HCT116 (cell line): Measurements from ENCODE around the gene DOCK10. TPM values are rescaled to one million over a fixed set of nuclear protein-coding genes. Genes with fewer than 3 reads are reported as not detected.

Source experiments
- ATAC-seq: fragments of 200-7000 bp; cut with Tn5 transposase; 2 replicates; pipeline ENCODE4 v1.9.1; 2020; ENCODE audit warnings: mild to moderate bottlenecking, moderate library complexity
- BruUV-seq: library from RNA; stranded (reverse); fragments of 400-500 nt; replicated peaks from 2 replicates; lab custom pipeline; 2021; lab: Mats Ljungman, UMichigan
- CTCF ChIA-PET: fragments of 300-600 bp; sonication (Branson Sonifier 250); formaldehyde crosslinking; loops from one replicate; lab custom pipeline; 2021; ENCODE audit warnings: antibody characterized with exemption; lab: Charles Lee
- POLR2A ChIA-PET: fragments of 300-600, 350-600 bp; sonication (Branson Sonifier 250); formaldehyde crosslinking; loops from one replicate; lab custom pipeline; 2021; ENCODE audit warnings: antibody characterized with exemption; lab: Charles Lee
- RAD21 ChIA-PET, 2 experiments: fragments of 300-600 bp; sonication (Branson Sonifier 250); formaldehyde crosslinking; loops; one replicate each; lab custom pipeline; 2023; ENCODE audit warnings: low total read pairs in 2 of 2; ENCODE audit not compliant: uncharacterized antibody in 2 of 2, unreplicated experiment in 2 of 2, low non-redundant PET in 1 of 2; lab: Charles Lee
- DNase-seq: peaks from one replicate; pipeline ENCODE4 v3.0.0-alpha.2; 2010; ENCODE audit warnings: low read depth, low spot score
- H2AFZ ChIP-seq: fragments of 200-600 bp; shearing (Covaris generic), sonication (generic); 2 replicates; pipeline ENCODE4 v1.6.1; 2017; ENCODE audit warnings: low read depth, mixed run types, mixed read lengths, antibody characterized with exemption, low read length; ENCODE audit not compliant: poor library complexity, severe bottlenecking
- H3K27ac ChIP-seq: 2 replicates; pipeline ENCODE4 v1.5.1; 2012; ENCODE audit warnings: low read depth, low read length
- H3K27me3 ChIP-seq: fragments of 200-600 bp; sonication (generic); 2 replicates; pipeline ENCODE4 v1.6.1; 2016; ENCODE audit warnings: mixed run types, low read length, mixed read lengths; ENCODE audit not compliant: insufficient read depth
- H3K36me3 ChIP-seq, 2 experiments: fragments of 200-500 bp in 1 of 2; fragments of 200-600 bp in 1 of 2; sonication (Bioruptor generic) in 1 of 2; sonication (generic) in 1 of 2; 2 replicates each; pipeline versions ENCODE4 v1.5.1 to v1.6.1; 2014 to 2016; ENCODE audit warnings: low read length in 2 of 2, inconsistent platforms in 1 of 2, mixed read lengths in 1 of 2, mixed run types in 1 of 2; ENCODE audit not compliant: insufficient read depth in 2 of 2, control insufficient read depth in 1 of 2
- H3K4me1 ChIP-seq, 2 experiments: fragments of 200-600 bp in 1 of 2; sonication (generic) in 1 of 2; 2 replicates each; pipeline versions ENCODE4 v1.5.1 to v1.6.1; 2012 to 2017; ENCODE audit warnings: low read length in 2 of 2, inconsistent platforms in 1 of 2, mild to moderate bottlenecking in 1 of 2, mixed read lengths in 1 of 2, mixed run types in 1 of 2, moderate library complexity in 1 of 2; ENCODE audit not compliant: insufficient read depth in 2 of 2, control insufficient read depth in 1 of 2
- H3K4me2 ChIP-seq: fragments of 200-600 bp; sonication (generic); 2 replicates; pipeline ENCODE4 v1.6.1; 2017; ENCODE audit warnings: mixed run types, low read length, mixed read lengths
- H3K4me3 ChIP-seq, 2 experiments: fragments of 200-600 bp in 1 of 2; sonication (generic) in 1 of 2; replicated peaks in 1 of 2; 2 replicates each; pipeline ENCODE4 v1.5.1; 2011 to 2016; ENCODE audit warnings: low read length in 2 of 2, control low read depth in 1 of 2, low read depth in 1 of 2, mild to moderate bottlenecking in 1 of 2, mixed read lengths in 1 of 2, mixed run types in 1 of 2
- H3K79me2 ChIP-seq: fragments of 200-600 bp; sonication (generic); 2 replicates; pipeline ENCODE4 v1.6.1; 2017; ENCODE audit warnings: mild to moderate bottlenecking, mixed run types, low read length, moderate library complexity, mixed read lengths; ENCODE audit not compliant: insufficient read depth
- H3K9ac ChIP-seq: fragments of 200-600 bp; sonication (generic); 2 replicates; pipeline ENCODE4 v1.6.1; 2016; ENCODE audit warnings: low read length, mixed read lengths
- H3K9me2 ChIP-seq: fragments of 200-600 bp; sonication (generic), shearing (Covaris generic); 2 replicates; pipeline ENCODE4 v1.6.1; 2017; ENCODE audit warnings: mixed run types, mild to moderate bottlenecking, moderate library complexity; ENCODE audit not compliant: insufficient read depth
- H3K9me3 ChIP-seq, 2 experiments: fragments of 200-500 bp in 1 of 2; fragments of 200-600 bp in 1 of 2; sonication (Bioruptor generic) in 1 of 2; sonication (generic) in 1 of 2; 2 replicates each; pipeline ENCODE4 v1.6.1; 2014 to 2017; ENCODE audit warnings: low read length in 2 of 2, mixed read lengths in 2 of 2, inconsistent platforms in 1 of 2, low read depth in 1 of 2, mild to moderate bottlenecking in 1 of 2, mixed run types in 1 of 2, moderate library complexity in 1 of 2; ENCODE audit not compliant: control insufficient read depth in 1 of 2, insufficient read depth in 1 of 2
- H4K20me1 ChIP-seq: fragments of 200-600 bp; sonication (generic), shearing (Covaris generic); 2 replicates; pipeline ENCODE4 v1.6.1; 2017; ENCODE audit warnings: mixed run types, mild to moderate bottlenecking, moderate library complexity; ENCODE audit not compliant: insufficient read depth
- ATF3 ChIP-seq: IDR thresholded peaks from 2 replicates; pipeline ENCODE4 v1.6.1; 2012
- CBX3 ChIP-seq: IDR thresholded peaks from 2 replicates; pipeline ENCODE4 v1.6.1; 2012; ENCODE audit warnings: low read depth
- CEBPB ChIP-seq: IDR thresholded peaks from 2 replicates; pipeline ENCODE4 v1.6.1; 2012; ENCODE audit warnings: low read depth
- CTCF ChIP-seq, 3 experiments: fragments of 200-600 bp in 1 of 3; sonication (generic) in 1 of 3; IDR thresholded peaks in 2 of 3; conservative IDR thresholded peaks in 1 of 3; 2 replicates each; pipeline ENCODE4 v1.5.1; 2012 to 2017; ENCODE audit warnings: low read depth in 2 of 3, low read length in 2 of 3, antibody characterized with exemption in 1 of 3, borderline replicate concordance in 1 of 3, control low read depth in 1 of 3, mild to moderate bottlenecking in 1 of 3, mixed read lengths in 1 of 3, mixed run types in 1 of 3, moderate library complexity in 1 of 3; ENCODE audit not compliant: insufficient read depth in 1 of 3
- ELF1 ChIP-seq: IDR thresholded peaks from 2 replicates; pipeline ENCODE4 v1.6.1; 2012; ENCODE audit warnings: low read depth, borderline replicate concordance
- FOSL1 ChIP-seq: IDR thresholded peaks from 2 replicates; pipeline ENCODE4 v1.6.1; 2012; ENCODE audit warnings: low read depth
- JUND ChIP-seq: IDR thresholded peaks from 2 replicates; pipeline ENCODE4 v1.6.1; 2012
- POLR2A ChIP-seq: IDR thresholded peaks from 2 replicates; pipeline ENCODE4 v1.7.0; 2011; ENCODE audit warnings: borderline replicate concordance; ENCODE audit not compliant: insufficient read depth, insufficient read length; ENCODE audit errors: extremely low read depth
- POLR2AphosphoS5 ChIP-seq: IDR thresholded peaks from 2 replicates; pipeline ENCODE4 v1.6.1; 2011; ENCODE audit warnings: mild to moderate bottlenecking, low read depth, low read length, moderate library complexity
- SRF ChIP-seq: IDR thresholded peaks from 2 replicates; pipeline ENCODE4 v1.6.1; 2012; ENCODE audit warnings: low read depth
- TCF7L2 ChIP-seq: IDR thresholded peaks from 2 replicates; pipeline ENCODE4 v1.7.0; 2011; ENCODE audit warnings: borderline replicate concordance, inconsistent platforms; ENCODE audit not compliant: insufficient read depth, insufficient read length; ENCODE audit errors: extremely low read depth
- ZFX ChIP-seq: fragments of 450-650 bp; IDR thresholded peaks from 2 replicates; pipeline ENCODE4 v1.6.1; 2017
- ZNF274 ChIP-seq: fragments of 200-500 bp; sonication (Bioruptor generic); IDR thresholded peaks from 2 replicates; pipeline ENCODE4 v1.6.1; 2014; ENCODE audit warnings: mild to moderate bottlenecking, low read depth, low read length, inconsistent platforms
- intact Hi-C: fragments of 100-400 bp; cut with micrococcal nuclease; formaldehyde crosslinking; loops from 2 replicates; pipeline ENCODE4 v1.10.0; 2022
- total RNA-seq: library from RNA; stranded (reverse); gene quantifications from one replicate; pipeline ENCODE4 v1.2.1, GENCODE V29; 2021; ENCODE audit not compliant: unreplicated experiment
- TF ChIP-seq, protein P1 (sequence below): IDR thresholded peaks from 2 replicates; pipeline ENCODE4 v1.6.1; 2012; ENCODE audit warnings: low read depth
- TF ChIP-seq, protein P2 (sequence below): IDR thresholded peaks from 2 replicates; pipeline ENCODE4 v1.6.1; 2011; ENCODE audit warnings: mild to moderate bottlenecking, low read length, moderate library complexity; ENCODE audit not compliant: insufficient replicate concordance; ENCODE audit errors: extremely low read depth

DOCK10 gene
- total RNA-seq, 1 experiment from 2014 or later: 0.54 TPM

- intact Hi-C loops: no loop called here
- CTCF ChIA-PET: no interaction called here
- no peaks in the 10 kb centered on the region for H3K36me3 ChIP-seq
- POLR2A ChIA-PET: no interaction called here
- H3K27me3 ChIP-seq: no peaks in the 10 kb centered on the region
- no peak overlapping the region for H3K27ac ChIP-seq
- no peak for ATAC-seq
- no peaks in the 10 kb centered on the region for H3K4me1 ChIP-seq
- no peak overlapping the region for H3K4me2 ChIP-seq
- H3K9me2 ChIP-seq: no peaks in the 10 kb centered on the region
- TF ChIP-seq CBX3 (no peak), FOSL1 (no peak), ELF1 (no peak), ZNF274 (no peak), TCF7L2 (no peak), POLR2A (no peak), ZFX (no peak), CTCF (IDR thresholded peaks at IDR 0.05 in 2 of 3, conservative IDR thresholded peaks at IDR 0.05 in 1 of 3; ENCODE audit: borderline replicate concordance in 1 of 3, insufficient read depth in 1 of 3, low read depth in 2 of 3, low read length in 2 of 3) (no peak), CEBPB (no peak), ATF3 (no peak), POLR2AphosphoS5 (no peak), JUND (no peak), SRF (no peak)
- TF ChIP-seq, protein P1, sequence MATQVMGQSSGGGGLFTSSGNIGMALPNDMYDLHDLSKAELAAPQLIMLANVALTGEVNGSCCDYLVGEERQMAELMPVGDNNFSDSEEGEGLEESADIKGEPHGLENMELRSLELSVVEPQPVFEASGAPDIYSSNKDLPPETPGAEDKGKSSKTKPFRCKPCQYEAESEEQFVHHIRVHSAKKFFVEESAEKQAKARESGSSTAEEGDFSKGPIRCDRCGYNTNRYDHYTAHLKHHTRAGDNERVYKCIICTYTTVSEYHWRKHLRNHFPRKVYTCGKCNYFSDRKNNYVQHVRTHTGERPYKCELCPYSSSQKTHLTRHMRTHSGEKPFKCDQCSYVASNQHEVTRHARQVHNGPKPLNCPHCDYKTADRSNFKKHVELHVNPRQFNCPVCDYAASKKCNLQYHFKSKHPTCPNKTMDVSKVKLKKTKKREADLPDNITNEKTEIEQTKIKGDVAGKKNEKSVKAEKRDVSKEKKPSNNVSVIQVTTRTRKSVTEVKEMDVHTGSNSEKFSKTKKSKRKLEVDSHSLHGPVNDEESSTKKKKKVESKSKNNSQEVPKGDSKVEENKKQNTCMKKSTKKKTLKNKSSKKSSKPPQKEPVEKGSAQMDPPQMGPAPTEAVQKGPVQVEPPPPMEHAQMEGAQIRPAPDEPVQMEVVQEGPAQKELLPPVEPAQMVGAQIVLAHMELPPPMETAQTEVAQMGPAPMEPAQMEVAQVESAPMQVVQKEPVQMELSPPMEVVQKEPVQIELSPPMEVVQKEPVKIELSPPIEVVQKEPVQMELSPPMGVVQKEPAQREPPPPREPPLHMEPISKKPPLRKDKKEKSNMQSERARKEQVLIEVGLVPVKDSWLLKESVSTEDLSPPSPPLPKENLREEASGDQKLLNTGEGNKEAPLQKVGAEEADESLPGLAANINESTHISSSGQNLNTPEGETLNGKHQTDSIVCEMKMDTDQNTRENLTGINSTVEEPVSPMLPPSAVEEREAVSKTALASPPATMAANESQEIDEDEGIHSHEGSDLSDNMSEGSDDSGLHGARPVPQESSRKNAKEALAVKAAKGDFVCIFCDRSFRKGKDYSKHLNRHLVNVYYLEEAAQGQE: no peak
- TF ChIP-seq, protein P2, sequence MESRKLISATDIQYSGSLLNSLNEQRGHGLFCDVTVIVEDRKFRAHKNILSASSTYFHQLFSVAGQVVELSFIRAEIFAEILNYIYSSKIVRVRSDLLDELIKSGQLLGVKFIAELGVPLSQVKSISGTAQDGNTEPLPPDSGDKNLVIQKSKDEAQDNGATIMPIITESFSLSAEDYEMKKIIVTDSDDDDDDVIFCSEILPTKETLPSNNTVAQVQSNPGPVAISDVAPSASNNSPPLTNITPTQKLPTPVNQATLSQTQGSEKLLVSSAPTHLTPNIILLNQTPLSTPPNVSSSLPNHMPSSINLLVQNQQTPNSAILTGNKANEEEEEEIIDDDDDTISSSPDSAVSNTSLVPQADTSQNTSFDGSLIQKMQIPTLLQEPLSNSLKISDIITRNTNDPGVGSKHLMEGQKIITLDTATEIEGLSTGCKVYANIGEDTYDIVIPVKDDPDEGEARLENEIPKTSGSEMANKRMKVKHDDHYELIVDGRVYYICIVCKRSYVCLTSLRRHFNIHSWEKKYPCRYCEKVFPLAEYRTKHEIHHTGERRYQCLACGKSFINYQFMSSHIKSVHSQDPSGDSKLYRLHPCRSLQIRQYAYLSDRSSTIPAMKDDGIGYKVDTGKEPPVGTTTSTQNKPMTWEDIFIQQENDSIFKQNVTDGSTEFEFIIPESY: no peak
- no peaks in the 10 kb centered on the region for H3K9me3 ChIP-seq
- H3K9ac ChIP-seq: no peak overlapping the region
- BruUV-seq: no TSS peak
- RAD21 ChIA-PET: no interaction called here
- no peaks in the 10 kb centered on the region for H3K79me2 ChIP-seq
- DNase-seq: no peak
- no peak overlapping the region for H2AFZ ChIP-seq
- H3K4me3 ChIP-seq: no peak overlapping the region
- H4K20me1 ChIP-seq: no peaks in the 10 kb centered on the region
Measured at GRCh38 chr2:224833986-224834385, 208.3 kb downstream of the DOCK10 start.
